ENCODE data around the gene CTDNEP1.

- TF ChIP-seq CTCF (IDR thresholded peaks at IDR 0.05) (no peak), POLR2A (IDR thresholded peaks at IDR 0.05) (no peak)
Measured at GRCh38 chr17:7248796-7249195, 2.7 kb downstream of the CTDNEP1 start.

Measured in right lobe of liver (tissue), 4 donors.